MCF 10A (cell line): Measurements from ENCODE around the gene HOXB8. TPM values are rescaled to one million over a fixed set of nuclear protein-coding genes. Genes with fewer than 3 reads are reported as not detected.

Experiments used
- Bru-seq: library from RNA; stranded (reverse); fragments of 400-500 nt; gene quantifications from one replicate; lab custom pipeline; 2021; lab: Mats Ljungman, UMichigan
- BruChase-seq, 2 experiments: library from RNA; stranded (reverse); fragments of 400-500 nt; gene quantifications; one replicate each; lab custom pipeline; 2021; lab: Mats Ljungman, UMichigan
- BruUV-seq: library from RNA; stranded (reverse); fragments of 400-500 nt; replicated peaks from 2 replicates; lab custom pipeline; 2021; lab: Mats Ljungman, UMichigan
- CTCF ChIA-PET: fragments of 300-600 bp; sonication (Branson Sonifier 250); formaldehyde crosslinking; extraction: SDS; loops from one replicate; lab custom pipeline; 2021; ENCODE audit warnings: antibody characterized with exemption, inconsistent platforms; lab: Yijun Ruan, JAX
- POLR2A ChIA-PET: fragments of 300-600, 350-650 bp; sonication (Branson Sonifier 250); formaldehyde crosslinking; extraction: SDS; loops from one replicate; lab custom pipeline; 2020; ENCODE audit warnings: antibody characterized with exemption, inconsistent platforms; lab: Yijun Ruan, JAX
- DNase-seq: peaks from one replicate; pipeline ENCODE4 v3.0.0-alpha.2; 2018; ENCODE audit not compliant: unreplicated experiment
- H3K27ac Mint-ChIP-seq: one replicate; pipeline ENCODE4 v1.8.0; 2022; ENCODE audit warnings: mild to moderate bottlenecking, low read depth, mixed read lengths; ENCODE audit not compliant: unreplicated experiment
- H3K27me3 Mint-ChIP-seq: one replicate; pipeline ENCODE4 v1.8.0; 2022; ENCODE audit warnings: mixed read lengths; ENCODE audit not compliant: insufficient read depth, unreplicated experiment
- H3K36me3 Mint-ChIP-seq: one replicate; pipeline ENCODE4 v1.8.0; 2022; ENCODE audit warnings: mild to moderate bottlenecking, moderate library complexity, mixed read lengths; ENCODE audit not compliant: insufficient read depth, unreplicated experiment
- H3K4me1 Mint-ChIP-seq: one replicate; pipeline ENCODE4 v1.8.0; 2022; ENCODE audit warnings: mixed read lengths; ENCODE audit not compliant: insufficient read depth, unreplicated experiment
- H3K4me3 Mint-ChIP-seq: one replicate; pipeline ENCODE4 v1.8.0; 2022; ENCODE audit warnings: mild to moderate bottlenecking, moderate library complexity, mixed read lengths; ENCODE audit not compliant: unreplicated experiment
- H3K9me3 Mint-ChIP-seq: one replicate; pipeline ENCODE4 v1.8.0; 2022; ENCODE audit warnings: mixed read lengths; ENCODE audit not compliant: unreplicated experiment
- CTCF ChIP-seq: fragments of 200-600 bp; IDR thresholded peaks from one replicate; pipeline ENCODE4 v1.8.0; 2022; ENCODE audit warnings: antibody characterized with exemption, mild to moderate bottlenecking; ENCODE audit not compliant: unreplicated experiment
- intact Hi-C: fragments of 100-400 bp; cut with micrococcal nuclease; formaldehyde crosslinking; loops from 2 replicates; pipeline ENCODE4 v1.14.1; 2022
- long read RNA-seq: library from polyadenylated mRNA; stranded (forward); transcript quantifications from one replicate; pipeline ENCODE4 v2.0.0, GENCODE V29; 2022
- total RNA-seq: library from RNA; stranded (reverse); gene quantifications from 2 replicates; pipeline ENCODE4 v1.2.3, GENCODE V29; 2022

The HOXB8 gene
- total RNA-seq (not detected in 2 replicates), Bru-seq, nascent RNA (percentile 25 among the genes with signal in this experiment), BruChase-seq, experiment 1, labeled RNA remaining after a 6-hour chase (not detected), BruChase-seq, experiment 2, labeled RNA remaining after a 2-hour chase (percentile 27 among the genes with signal in this experiment)
- long read RNA-seq = 0 reads

- no peak within 1 kb of the TSS for H3K27ac Mint-ChIP-seq
- H3K36me3 Mint-ChIP-seq = no peaks in the 10 kb centered on the region
- no peak within 1 kb of the TSS for H3K4me3 Mint-ChIP-seq
- POLR2A ChIA-PET = no interaction called here
- peaks cover 4% of the 10 kb centered on the region for H3K4me1 Mint-ChIP-seq
- H3K9me3 Mint-ChIP-seq = no peaks in the 10 kb centered on the region
- DNase-seq = no peak
- no peak for TF ChIP-seq CTCF
- no TSS peak for BruUV-seq
- intact Hi-C loops = no loop called here
- H3K27me3 Mint-ChIP-seq = peaks cover 99% of the 10 kb centered on the region
- CTCF ChIA-PET = interaction anchor here (0.6 to 2.0 kb wide), 2 partner anchors 10 to 417 kb away, joined by 3 to 5 read pairs; partner anchors contain the start of gene HOXB9
Observed at GRCh38 chr17:48615047-48615962, at the start of gene HOXB8. TSS of gene HOXB8 (minus strand) at chr17:48615292. CDS start at chr17:48614704, 588 bp downstream.

- no peak for DNase-seq
- Mint-ChIP-seq H3K27me3 (peaks cover 34% of the 10 kb centered on the region), H3K9me3 (no peaks in the 10 kb centered on the region), H3K4me3 (no peak overlapping the region), H3K36me3 (no peaks in the 10 kb centered on the region), H3K27ac (no peak overlapping the region), H3K4me1 (no peaks in the 10 kb centered on the region)
- no peak for TF ChIP-seq CTCF
- ChIA-PET CTCF (interaction anchor here (0.5 to 0.6 kb wide), 2 partner anchors 16 to 488 kb away, joined by 3 read pairs; no protein-coding TSS in a partner anchor), POLR2A (no interaction called here)
- intact Hi-C loops = no loop called here
- no TSS peak for BruUV-seq
Observed at GRCh38 chr17:48663134-48663924, 48.2 kb upstream of the HOXB8 start.

GRCh38 chr17:48655913-48656312 lies 40.8 kb upstream of the HOXB8 start:
- TF ChIP-seq CTCF = no peak
- Mint-ChIP-seq H3K9me3 (no peaks in the 10 kb centered on the region), H3K36me3 (no peaks in the 10 kb centered on the region), H3K27me3 (peaks cover 13% of the 10 kb centered on the region), H3K27ac (no peak overlapping the region), H3K4me3 (no peak overlapping the region), H3K4me1 (no peaks in the 10 kb centered on the region)
- intact Hi-C loops = no loop called here
- BruUV-seq = no TSS peak
- CTCF ChIA-PET = interaction anchor here (0.6 to 1.5 kb wide), 4 partner anchors 15 to 223 kb away, joined by 3 to 5 read pairs (median 4); no protein-coding TSS in a partner anchor
- DNase-seq = no peak
- POLR2A ChIA-PET = no interaction called here
